Liver (tissue), 9 donors: ENCODE data around the gene ITM2A. TPM values are rescaled to one million over a fixed set of nuclear protein-coding genes. Genes with fewer than 3 reads are reported as not detected.

Source experiments
- DNase-seq: peaks from one replicate; pipeline ENCODE4 v3.0.0-alpha.2; 2017; ENCODE audit warnings: low spot score
- H3K27ac ChIP-seq, 2 donors: one replicate each; pipeline ENCODE4 v1.7.0; 2013; ENCODE audit warnings: inconsistent platforms in 2 of 2, low read length in 2 of 2, control low read depth in 1 of 2, low read depth in 1 of 2, mild to moderate bottlenecking in 1 of 2
- H3K27me3 ChIP-seq, 4 donors: one replicate each; pipeline versions ENCODE4 v1.6.1 to v1.7.0; 2013; ENCODE audit warnings: low read length in 3 of 4, inconsistent platforms in 1 of 4, mild to moderate bottlenecking in 1 of 4, moderate library complexity in 1 of 4; ENCODE audit not compliant: control insufficient read depth in 4 of 4, insufficient read depth in 4 of 4
- H3K36me3 ChIP-seq, 4 donors: one replicate each; pipeline versions ENCODE4 v1.6.1 to v1.7.0; 2013; ENCODE audit warnings: low read length in 3 of 4, mild to moderate bottlenecking in 3 of 4, low read depth in 1 of 4, moderate library complexity in 1 of 4; ENCODE audit not compliant: control insufficient read depth in 4 of 4, insufficient read depth in 3 of 4
- H3K4me1 ChIP-seq, 4 donors: one replicate each; pipeline versions ENCODE4 v1.6.1 to v1.7.0; 2013; ENCODE audit warnings: low read length in 3 of 4, mild to moderate bottlenecking in 3 of 4, moderate library complexity in 1 of 4; ENCODE audit not compliant: control insufficient read depth in 4 of 4, insufficient read depth in 4 of 4
- H3K4me3 ChIP-seq, 3 donors: one replicate each; pipeline versions ENCODE4 v1.6.1 to v1.7.0; 2013; ENCODE audit warnings: low read length in 3 of 3, control low read depth in 1 of 3, low read depth in 1 of 3, mild to moderate bottlenecking in 1 of 3
- H3K9ac ChIP-seq, 2 donors: one replicate each; pipeline ENCODE4 v1.7.0; 2013; ENCODE audit warnings: low read length in 2 of 2, mild to moderate bottlenecking in 2 of 2, moderate library complexity in 2 of 2, control low read depth in 1 of 2, low read depth in 1 of 2
- H3K9me3 ChIP-seq, 4 donors: one replicate each; pipeline versions ENCODE4 v1.6.1 to v1.7.0; 2013; ENCODE audit warnings: low read length in 3 of 4; ENCODE audit not compliant: control insufficient read depth in 4 of 4
- ATF3 ChIP-seq: IDR thresholded peaks from 2 replicates; pipeline ENCODE4 v1.6.1; 2016; ENCODE audit warnings: antibody characterized with exemption
- CTCF ChIP-seq: fragments of 150-350 bp; IDR thresholded peaks from 2 replicates; pipeline ENCODE4 v1.5.1; 2017; ENCODE audit warnings: improper control_type of control experiment, low read depth, low read length; ENCODE audit not compliant: missing input control
- EGR1 ChIP-seq, 2 donors: IDR thresholded peaks; 2 replicates each; pipeline ENCODE4 v1.6.1; 2016 to 2018; ENCODE audit warnings: antibody characterized with exemption in 2 of 2, low read depth in 2 of 2
- FOXA1 ChIP-seq: IDR thresholded peaks from 2 replicates; pipeline ENCODE4 v1.6.1; 2016; ENCODE audit warnings: antibody characterized with exemption
- FOXA2 ChIP-seq: IDR thresholded peaks from 2 replicates; pipeline ENCODE4 v1.6.1; 2016; ENCODE audit warnings: antibody characterized with exemption
- GABPA ChIP-seq, 2 donors: IDR thresholded peaks in 1 of 2; conservative IDR thresholded peaks in 1 of 2; 2 replicates each; pipeline ENCODE4 v1.6.1; 2016; ENCODE audit warnings: antibody characterized with exemption in 2 of 2, mild to moderate bottlenecking in 1 of 2, moderate library complexity in 1 of 2
- HNF4A ChIP-seq, 2 donors: conservative IDR thresholded peaks; 2 replicates each; pipeline ENCODE4 v1.6.1; 2016; ENCODE audit warnings: antibody characterized with exemption in 2 of 2, mild to moderate bottlenecking in 2 of 2
- HNF4G ChIP-seq: IDR thresholded peaks from 2 replicates; pipeline ENCODE4 v1.6.1; 2016; ENCODE audit warnings: antibody characterized with exemption
- JUND ChIP-seq, 2 donors: IDR thresholded peaks; 2 replicates each; pipeline ENCODE4 v1.6.1; 2016; ENCODE audit warnings: antibody characterized with exemption in 2 of 2
- MAX ChIP-seq: IDR thresholded peaks from 2 replicates; pipeline ENCODE4 v1.6.1; 2016; ENCODE audit warnings: antibody characterized with exemption
- NR2F2 ChIP-seq: IDR thresholded peaks from 2 replicates; pipeline ENCODE4 v1.6.1; 2016; ENCODE audit warnings: antibody characterized with exemption
- RAD21 ChIP-seq, 2 donors: IDR thresholded peaks; 2 replicates each; pipeline ENCODE4 v1.6.1; 2016; ENCODE audit warnings: antibody characterized with exemption in 2 of 2, mild to moderate bottlenecking in 2 of 2
- REST ChIP-seq: IDR thresholded peaks from 2 replicates; pipeline ENCODE4 v1.6.1; 2016; ENCODE audit warnings: antibody characterized with exemption, mild to moderate bottlenecking
- RXRA ChIP-seq, 2 donors: IDR thresholded peaks; 2 replicates each; pipeline ENCODE4 v1.6.1; 2017 to 2018; ENCODE audit warnings: antibody characterized with exemption in 2 of 2, mild to moderate bottlenecking in 1 of 2
- SP1 ChIP-seq: IDR thresholded peaks from 2 replicates; pipeline ENCODE4 v1.6.1; 2018; ENCODE audit warnings: antibody characterized with exemption, mild to moderate bottlenecking
- TAF1 ChIP-seq: conservative IDR thresholded peaks from 2 replicates; pipeline ENCODE4 v1.6.1; 2016; ENCODE audit warnings: antibody characterized with exemption, mild to moderate bottlenecking
- YY1 ChIP-seq: IDR thresholded peaks from 2 replicates; pipeline ENCODE4 v1.6.1; 2016; ENCODE audit warnings: antibody characterized with exemption, mild to moderate bottlenecking
- WGBS: extraction: QIAGEN DNeasy Blood & Tissue Kit; methylation state at CpG from one replicate; pipeline ENCODE4 v1.1.7; 2013; 5-methylcytosine and 5-hydroxymethylcytosine counted together
- polyA plus RNA-seq, 2 donors: library from polyadenylated mRNA; stranded (reverse) in 1 of 2; unstranded in 1 of 2; fragments of 200-250 nt in 1 of 2; fragments of >200 nt in 1 of 2; fragmentation: Nextera tagmentation in 1 of 2; extraction: Ambion mirVana in 1 of 2; gene quantifications; one replicate each; pipeline versions ENCODE4 v1.2.1 to v1.2.3, GENCODE V29; 2013 to 2015
- total RNA-seq, 2 donors: library from RNA; depleted of rRNA; stranded (reverse); fragments of >200 nt; gene quantifications; one replicate each; pipeline ENCODE4 v1.2.3, GENCODE V29; 2014
- TF ChIP-seq, protein P1 (sequence below): IDR thresholded peaks from 2 replicates; pipeline ENCODE4 v1.6.1; 2016; ENCODE audit warnings: antibody characterized with exemption
- donor health status: healthy.
- donor health status: healthy.
- donor health status: healthy.
- donor health status: healthy.
- donor health status: healthy.

The ITM2A gene
- total and polyA plus RNA-seq, 4 donors, result 1.2 to 12.8 (median 3.4) TPM

GRCh38 chrX:79371101-79371500 is 4.0 kb upstream of the ITM2A start:
- TF ChIP-seq JUND (IDR thresholded peaks at IDR 0.05) (no peak), HNF4G (no peak), FOXA2 (no peak), YY1 (no peak)
- H3K4me3 ChIP-seq, result no peak overlapping the region
- no peaks in the 10 kb centered on the region for H3K27me3 ChIP-seq
- 38% methylated on average over 2 of the region's 2 CpGs for WGBS
- H3K4me1 ChIP-seq, result peaks cover 0 to 4% (median 1%) of the 10 kb centered on the region in 4 donors
- H3K36me3 ChIP-seq, result no peaks in the 10 kb centered on the region
- no peak overlapping the region for H3K9ac ChIP-seq
- no peaks in the 10 kb centered on the region for H3K9me3 ChIP-seq
- H3K27ac ChIP-seq, result no peak overlapping the region
- no peak for DNase-seq

- WGBS, result 91% methylated on average over 1 of the region's 1 CpG
Observed at GRCh38 chrX:79369871-79370270, 2.7 kb upstream of the ITM2A start.

GRCh38 chrX:79368441-79368840 is 1.3 kb upstream of the ITM2A start:
- Histone ChIP-seq H3K9ac (no peak overlapping the region), H3K4me3 (no peak overlapping the region), H3K9me3 (no peaks in the 10 kb centered on the region), H3K27me3 (peaks cover 0 to 3% (median 0%) of the 10 kb centered on the region in 4 donors), H3K36me3 (no peaks in the 10 kb centered on the region), H3K4me1 (peaks cover 0 to 4% (median 1%) of the 10 kb centered on the region in 4 donors), H3K27ac (no peak overlapping the region)
- no peak for DNase-seq
- TF ChIP-seq RXRA (IDR thresholded peaks at IDR 0.05), result no peak
- TF ChIP-seq RAD21 (IDR thresholded peaks at IDR 0.05), result no peak
- no peak for TF ChIP-seq MAX
- TF ChIP-seq CTCF, result no peak
- no peak for TF ChIP-seq FOXA1
- TF ChIP-seq HNF4G, result no peak
- TF ChIP-seq JUND (IDR thresholded peaks at IDR 0.05), result no peak
- no peak for TF ChIP-seq EGR1 (IDR thresholded peaks at IDR 0.05; ENCODE audit: low read depth in 2 of 2)
- TF ChIP-seq ATF3, result no peak
- no peak for TF ChIP-seq YY1
- no peak for TF ChIP-seq FOXA2
- TF ChIP-seq, protein P1, sequence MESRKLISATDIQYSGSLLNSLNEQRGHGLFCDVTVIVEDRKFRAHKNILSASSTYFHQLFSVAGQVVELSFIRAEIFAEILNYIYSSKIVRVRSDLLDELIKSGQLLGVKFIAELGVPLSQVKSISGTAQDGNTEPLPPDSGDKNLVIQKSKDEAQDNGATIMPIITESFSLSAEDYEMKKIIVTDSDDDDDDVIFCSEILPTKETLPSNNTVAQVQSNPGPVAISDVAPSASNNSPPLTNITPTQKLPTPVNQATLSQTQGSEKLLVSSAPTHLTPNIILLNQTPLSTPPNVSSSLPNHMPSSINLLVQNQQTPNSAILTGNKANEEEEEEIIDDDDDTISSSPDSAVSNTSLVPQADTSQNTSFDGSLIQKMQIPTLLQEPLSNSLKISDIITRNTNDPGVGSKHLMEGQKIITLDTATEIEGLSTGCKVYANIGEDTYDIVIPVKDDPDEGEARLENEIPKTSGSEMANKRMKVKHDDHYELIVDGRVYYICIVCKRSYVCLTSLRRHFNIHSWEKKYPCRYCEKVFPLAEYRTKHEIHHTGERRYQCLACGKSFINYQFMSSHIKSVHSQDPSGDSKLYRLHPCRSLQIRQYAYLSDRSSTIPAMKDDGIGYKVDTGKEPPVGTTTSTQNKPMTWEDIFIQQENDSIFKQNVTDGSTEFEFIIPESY, result no peak
- TF ChIP-seq SP1, result no peak
- no peak for TF ChIP-seq GABPA (IDR thresholded peaks at IDR 0.05 in 1 of 2, conservative IDR thresholded peaks at IDR 0.05 in 1 of 2)
- no peak for TF ChIP-seq REST
- no peak for TF ChIP-seq TAF1
- no peak for TF ChIP-seq NR2F2
- TF ChIP-seq HNF4A (conservative IDR thresholded peaks at IDR 0.05), result no peak
- 84% methylated on average over 6 of the region's 6 CpGs for WGBS

More at GRCh38 chrX:79369871-79370270, 2.7 kb upstream of the ITM2A start:
- H3K27me3 ChIP-seq, result peaks cover 0 to 3% (median 0%) of the 10 kb centered on the region in 4 donors
- no peak overlapping the region for H3K4me3 ChIP-seq
- no peak overlapping the region for H3K27ac ChIP-seq
- no peak for DNase-seq
- TF ChIP-seq FOXA2 (no peak), MAX (no peak), TAF1 (no peak), EGR1 (IDR thresholded peaks at IDR 0.05; ENCODE audit: low read depth in 2 of 2) (no peak)
- no peaks in the 10 kb centered on the region for H3K9me3 ChIP-seq
- H3K9ac ChIP-seq, result no peak overlapping the region
- H3K4me1 ChIP-seq, result peaks cover 0 to 4% (median 1%) of the 10 kb centered on the region in 4 donors
- no peaks in the 10 kb centered on the region for H3K36me3 ChIP-seq
